Right ventricle myocardium inferior (tissue), 1 donor: ENCODE results near the gene NKAP. TPM values are rescaled to one million over a fixed set of nuclear protein-coding genes. Genes with fewer than 3 reads are reported as not detected.
"Not testable (repeated sequence)": the region's sequence is repeated elsewhere in the genome, so short reads cannot be mapped to it uniquely, and the experiment has no call there.

Source experiments
- ATAC-seq: fragments of 200-7000 bp; cut with Tn5 transposase; one replicate; pipeline ENCODE4 v1.9.1; 2020; ENCODE audit warnings: mild to moderate bottlenecking, moderate library complexity
- DNase-seq: peaks from one replicate; pipeline ENCODE4 v3.0.0; 2021; ENCODE audit errors: missing footprints
- intact Hi-C: fragments of 100-400 bp; cut with DNase I; formaldehyde crosslinking; loops from one replicate; pipeline ENCODE4 v1.11.0; 2022
- long read RNA-seq: library from polyadenylated mRNA; unstranded; transcript quantifications from one replicate; pipeline ENCODE4 v2.0.0, GENCODE V29; 2021
- total RNA-seq: library from RNA; stranded (reverse); fragmentation: NEBNext Ultra II Directional; extraction: Animal tissue kit (Norgen Biotek cat#: 25700); gene quantifications from one replicate; pipeline ENCODE4 v1.2.1, GENCODE V29; 2021
- donor health status: DM: no; HTN: yes; CAD: no; lungs with severe emphysema.

NKAP gene
- 4.7 TPM for total RNA-seq
- long read RNA-seq, full-length matches to known transcripts: 6 of 7 reads
- long read RNA-seq, partial matches to known transcripts: 0 of 7 reads
- long read RNA-seq, other reads (novel, unspliced or antisense): 1 of 7 reads

DNA sequence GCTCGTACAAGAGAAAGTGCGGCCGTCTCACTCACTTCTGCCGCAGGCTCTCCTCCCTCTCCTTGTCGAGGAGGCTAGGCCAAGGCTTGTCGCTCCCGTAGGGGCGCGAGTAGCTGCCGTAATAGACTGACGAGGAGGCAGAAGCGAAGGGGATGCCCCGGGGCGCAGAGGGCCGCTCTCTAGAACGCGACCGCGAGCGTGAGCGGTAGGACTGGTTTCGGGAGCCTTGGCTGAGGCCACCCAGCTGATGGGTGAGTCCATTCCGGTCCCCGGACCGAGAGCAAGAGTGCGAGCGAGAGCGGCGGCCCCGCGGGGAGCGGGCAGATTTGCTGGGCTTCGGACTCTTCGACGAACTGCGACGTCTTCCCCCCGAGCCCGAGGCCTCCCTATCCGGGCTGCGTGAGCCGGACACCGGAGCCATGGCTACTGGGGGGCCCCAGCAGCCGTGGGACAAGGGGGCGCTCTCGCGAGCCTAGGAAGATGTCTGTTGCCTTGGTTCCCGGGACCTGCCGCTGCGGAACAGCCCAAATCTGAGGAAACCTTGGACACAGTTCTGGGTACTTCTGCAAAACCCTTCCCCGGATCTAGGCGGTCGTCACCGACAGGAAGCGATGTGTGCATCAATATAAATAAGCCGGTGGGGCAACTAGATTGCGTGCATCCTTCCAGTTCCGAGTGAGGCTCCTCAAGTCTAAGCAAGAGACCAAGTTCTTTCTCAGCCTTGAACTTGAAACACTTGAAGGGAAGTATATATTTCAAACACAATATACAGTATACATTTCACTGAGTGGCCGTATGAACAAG is at the start of gene NKAP:
Gene NKAP, minus strand, starts transcription at position 567 of the 804 bp plus-strand sequence. Its CDS starts 146 bp downstream, at position 421.
- intact Hi-C loops: no loop called here

DNA sequence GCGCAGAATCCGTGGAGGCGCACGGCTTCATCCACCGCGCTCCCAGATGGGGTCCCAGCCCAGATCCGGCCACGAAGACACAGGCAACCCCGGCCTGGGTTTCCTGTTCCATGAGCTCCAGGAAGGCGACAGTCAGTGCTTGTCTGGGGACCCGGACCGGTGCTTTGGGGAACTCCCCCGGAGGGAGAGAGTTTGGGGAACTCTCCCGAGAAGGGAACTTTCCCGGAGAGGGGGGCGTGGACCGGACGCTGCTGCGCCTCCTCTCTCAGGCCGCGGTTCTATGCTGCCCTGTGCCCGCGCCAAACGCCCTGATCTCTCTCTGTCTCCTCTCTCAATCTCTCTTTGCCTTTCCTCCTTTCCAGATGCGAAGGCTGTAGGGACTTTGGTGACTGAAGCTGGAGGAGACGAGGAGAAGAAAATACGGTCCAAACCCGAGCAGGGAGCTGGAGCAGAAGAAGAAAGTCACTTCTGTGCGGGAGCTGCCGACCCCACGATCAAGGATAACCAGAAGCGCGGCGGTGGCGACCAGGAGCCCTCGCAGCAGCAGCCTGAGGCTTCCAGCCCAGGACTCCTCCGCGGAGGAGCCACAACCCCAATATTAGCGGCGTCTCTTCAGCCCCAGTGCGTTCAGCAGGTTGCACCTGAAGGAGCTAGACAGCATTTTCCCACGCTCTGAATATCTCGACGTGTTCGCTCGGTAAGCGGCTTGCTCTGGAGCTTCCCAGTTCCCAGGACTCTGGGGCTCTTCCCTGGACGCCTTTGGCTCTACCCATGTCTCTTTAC is 47.6 kb upstream of the NKAP start:
- intact Hi-C loops: no loop called here
- ATAC-seq: no peak
- no peak for DNase-seq

More for the DNA sequence above, at the start of gene NKAP:
- ATAC-seq (peak; percentile 98), DNase-seq (peak; percentile 84)

DNA sequence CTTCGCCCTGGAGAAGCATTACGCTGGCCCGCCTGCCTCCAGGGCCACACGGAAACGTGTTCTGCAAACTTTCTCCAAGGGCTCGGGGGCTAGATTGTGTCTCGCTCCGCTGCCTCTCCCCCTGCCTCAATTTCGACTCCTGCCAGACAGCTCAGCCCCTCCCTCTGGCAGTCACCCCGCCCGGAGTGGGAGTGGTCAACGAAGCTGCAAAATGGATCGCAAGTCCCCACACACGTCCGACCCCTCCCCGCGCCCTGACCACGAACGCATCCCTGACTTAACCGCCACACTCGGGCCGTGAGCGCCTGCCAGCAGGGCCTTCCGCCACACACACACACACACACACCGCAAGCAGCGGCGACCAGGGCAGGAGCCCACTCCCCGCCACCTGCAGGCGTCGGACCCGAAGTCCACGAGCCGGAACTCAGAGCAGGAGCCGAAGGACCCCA is 47.0 kb upstream of the NKAP start:
- ATAC-seq (no peak), DNase-seq (no peak)
- intact Hi-C loops: no loop called here

DNA sequence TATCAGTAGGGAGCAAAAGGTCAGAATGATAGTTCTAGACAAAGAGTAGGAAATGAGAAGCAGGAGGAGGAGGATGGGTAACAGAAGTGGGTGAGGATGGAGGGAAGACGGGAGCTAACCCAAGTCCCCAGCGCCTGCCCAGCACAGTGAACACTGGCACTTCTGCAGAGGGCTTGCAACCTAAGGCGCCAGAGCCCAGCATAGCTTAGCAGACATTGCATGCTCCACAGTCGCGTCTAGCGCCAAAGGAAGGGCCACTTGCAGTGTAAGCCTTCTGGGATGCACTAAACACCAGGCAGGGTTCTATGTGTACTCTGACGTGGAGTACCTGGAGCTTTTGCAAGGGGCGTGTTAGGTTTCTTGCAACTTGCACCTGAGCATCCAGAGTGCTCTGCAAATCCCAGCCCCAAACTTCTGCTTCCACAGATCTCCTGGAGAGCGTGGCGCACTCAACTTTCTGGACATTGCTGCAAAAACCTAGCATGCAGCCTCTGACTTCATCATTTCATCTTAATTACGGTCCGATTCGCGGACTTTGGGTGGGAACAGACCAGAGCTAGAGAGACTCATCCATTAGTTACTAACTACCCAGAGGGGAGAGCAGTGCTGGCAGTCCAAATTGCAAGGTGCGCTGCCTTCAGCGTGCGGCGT is 46.5 kb upstream of the NKAP start:
- ATAC-seq (no peak), DNase-seq (no peak)
- intact Hi-C loops: no loop called here

DNA sequence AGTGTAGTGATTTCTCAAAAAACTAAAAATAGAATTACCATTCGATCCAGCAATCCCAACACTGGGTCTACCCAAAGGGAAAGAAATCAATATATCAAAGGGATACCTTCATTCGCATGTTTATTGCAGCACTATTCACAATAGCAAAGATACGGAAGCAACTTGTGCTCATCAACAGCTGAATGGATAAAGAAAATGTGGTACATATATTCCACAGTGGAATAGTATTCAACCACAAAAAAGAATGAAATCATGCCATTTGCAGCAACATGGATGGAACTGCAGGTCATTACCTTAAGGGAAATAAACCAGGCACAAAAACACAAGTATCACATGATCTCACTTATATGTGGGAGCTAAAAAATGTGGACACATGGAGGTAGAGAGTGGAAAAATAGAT is 42.7 kb upstream of the NKAP start:
- DNase-seq (no peak), ATAC-seq (no peak)
- intact Hi-C loops: no loop called here

DNA sequence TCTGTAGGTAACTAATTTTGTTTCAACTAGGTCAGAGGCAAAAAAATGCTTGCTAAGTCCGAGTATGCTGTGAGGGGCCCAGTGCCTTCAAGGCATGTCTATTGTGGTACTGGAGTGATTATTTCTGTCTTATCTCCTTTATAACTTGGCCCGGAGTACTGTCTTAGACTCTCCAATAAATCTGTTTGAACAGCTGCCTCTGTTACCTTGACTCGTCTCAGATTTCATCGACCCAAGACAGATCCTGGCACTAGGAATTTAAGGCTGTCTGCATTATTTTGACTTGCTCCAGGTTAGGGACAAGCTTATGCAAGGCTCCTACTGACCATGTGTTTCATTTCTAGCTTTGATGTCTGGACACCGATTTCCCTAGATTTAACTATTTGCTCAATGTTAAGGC is 41.1 kb upstream of the NKAP start:
- intact Hi-C loops: no loop called here

DNA sequence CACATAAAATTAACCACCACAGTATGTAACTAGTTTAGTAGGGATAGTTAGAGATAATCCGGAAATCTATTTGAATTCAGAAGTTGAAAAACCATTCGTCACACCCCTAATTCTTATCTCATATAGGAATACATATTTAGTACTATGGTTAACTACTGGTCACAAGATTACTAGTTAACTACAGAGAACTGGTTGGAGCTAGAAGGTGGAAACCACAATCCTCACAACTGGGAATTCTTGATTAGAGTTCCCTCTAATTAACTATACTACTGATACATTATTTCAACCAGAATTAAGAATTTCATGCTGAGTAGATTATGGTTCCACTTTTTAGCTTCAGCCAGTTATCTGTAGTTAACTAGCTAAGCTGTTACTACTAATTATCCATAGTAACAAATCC is 39.9 kb upstream of the NKAP start:
- intact Hi-C loops: no loop called here
- ATAC-seq: no peak

More for the DNA sequence above, 41.1 kb upstream of the NKAP start:
- ATAC-seq (no peak), DNase-seq (no peak)

DNA sequence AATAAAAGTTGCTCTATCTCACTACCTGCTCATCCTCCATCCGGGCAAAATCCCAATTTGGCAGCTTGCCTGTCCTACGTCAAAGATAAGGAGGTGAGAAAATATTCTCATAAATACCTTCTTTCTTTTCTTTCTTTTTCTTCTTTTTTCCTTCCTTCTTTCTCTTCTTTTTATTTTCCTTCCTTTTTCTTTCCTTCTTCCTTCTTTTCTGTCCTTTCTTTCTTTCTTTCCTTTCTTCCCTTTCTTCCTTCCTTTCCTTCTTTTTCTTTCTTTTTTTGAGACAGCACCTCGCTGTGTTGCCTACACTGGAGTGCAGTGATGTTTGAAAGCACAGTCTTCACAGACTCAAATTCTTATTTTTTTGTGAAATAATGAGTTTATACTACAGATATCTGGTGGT is 38.6 kb upstream of the NKAP start:
- DNase-seq: no peak
- intact Hi-C loops: no loop called here

More for the DNA sequence above, 39.9 kb upstream of the NKAP start:
- DNase-seq: no peak

GRCh38 chrX:119981286-119982070 is 37.9 kb upstream of the NKAP start:
- intact Hi-C loops: no loop called here
- DNase-seq (no peak), ATAC-seq (no peak)

More for the DNA sequence above, 38.6 kb upstream of the NKAP start:
- ATAC-seq: no peak

DNA sequence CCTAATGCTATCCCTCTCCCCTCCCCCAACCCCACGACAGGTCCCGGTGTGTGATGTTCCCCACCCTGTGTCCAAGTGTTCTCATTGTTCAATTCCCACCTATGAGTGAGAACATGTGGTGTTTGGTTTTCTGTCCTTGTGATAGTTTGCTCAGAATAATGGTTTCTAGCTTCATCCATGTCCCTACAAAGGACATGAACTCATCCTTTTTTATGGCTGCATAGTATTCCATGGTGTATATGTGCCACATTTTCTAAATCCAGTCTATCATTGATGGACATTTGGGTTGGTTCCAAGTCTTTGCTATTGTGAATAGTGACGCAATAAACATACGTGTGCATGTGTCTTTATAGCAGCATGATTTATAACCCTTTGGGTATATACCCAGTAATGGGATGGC is 33.6 kb upstream of the NKAP start:
- DNase-seq, ATAC-seq, intact Hi-C loops: not testable (repeated sequence)

DNA sequence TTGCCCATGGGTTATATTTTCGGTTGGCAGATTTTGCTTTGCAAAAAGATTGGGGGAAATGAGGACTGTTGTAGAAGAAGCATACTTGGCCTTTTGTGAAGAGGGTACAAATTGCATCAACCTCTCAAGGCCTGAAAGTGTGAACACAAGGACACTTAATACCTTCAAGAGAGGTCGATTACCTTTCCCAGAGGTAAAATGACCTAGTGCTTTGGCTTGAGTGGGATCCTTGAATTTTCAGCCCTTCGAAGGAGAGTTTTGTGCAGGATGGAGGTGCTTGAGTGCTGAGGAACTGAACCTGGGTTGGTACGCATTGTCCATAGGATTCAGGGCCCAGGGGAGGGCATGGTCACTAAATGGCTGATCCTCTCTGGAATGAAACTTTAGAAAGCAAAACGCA is 27.6 kb upstream of the NKAP start:
- ATAC-seq (no peak), DNase-seq (no peak)
- intact Hi-C loops: no loop called here

DNA sequence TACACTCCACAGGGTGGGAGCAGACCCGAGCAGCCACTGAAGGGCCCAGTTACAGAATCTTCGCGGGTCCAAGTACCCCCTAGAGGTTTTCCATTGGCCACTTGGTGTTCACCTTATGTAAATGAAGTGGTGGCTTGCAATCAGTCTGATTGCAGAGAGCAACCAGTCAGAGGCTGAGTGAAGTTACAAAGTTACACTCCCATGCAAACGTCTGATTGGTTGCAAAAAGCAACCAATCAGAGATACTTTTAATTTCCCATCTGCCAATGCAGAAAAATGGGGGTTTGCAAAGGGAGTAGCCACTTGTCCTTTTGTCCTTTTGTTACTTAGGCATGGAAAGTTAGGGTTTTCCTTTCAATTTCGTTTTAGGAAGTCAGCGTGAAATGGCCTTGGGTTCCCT is 27.0 kb upstream of the NKAP start:
- intact Hi-C loops: no loop called here
- DNase-seq (no peak), ATAC-seq (no peak)

DNA sequence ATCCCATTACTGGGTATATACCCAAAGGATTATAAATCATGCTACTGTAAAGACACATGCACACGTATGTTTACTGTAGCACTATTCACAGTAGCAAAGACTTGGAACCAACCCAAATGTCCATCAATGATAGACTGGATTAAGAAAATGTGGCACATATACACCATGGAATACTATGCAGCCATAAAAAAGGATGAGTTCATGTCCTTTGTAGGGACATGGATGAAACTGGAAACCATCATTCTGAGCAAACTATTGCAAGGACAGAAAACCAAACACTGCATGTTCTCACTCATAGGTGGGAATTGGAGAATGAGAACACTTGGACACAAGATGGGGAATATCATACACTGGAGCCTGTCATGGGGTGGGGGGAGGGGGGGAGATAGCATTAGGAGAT is 23.3 kb upstream of the NKAP start:
- DNase-seq, intact Hi-C loops: not testable (repeated sequence)

DNA sequence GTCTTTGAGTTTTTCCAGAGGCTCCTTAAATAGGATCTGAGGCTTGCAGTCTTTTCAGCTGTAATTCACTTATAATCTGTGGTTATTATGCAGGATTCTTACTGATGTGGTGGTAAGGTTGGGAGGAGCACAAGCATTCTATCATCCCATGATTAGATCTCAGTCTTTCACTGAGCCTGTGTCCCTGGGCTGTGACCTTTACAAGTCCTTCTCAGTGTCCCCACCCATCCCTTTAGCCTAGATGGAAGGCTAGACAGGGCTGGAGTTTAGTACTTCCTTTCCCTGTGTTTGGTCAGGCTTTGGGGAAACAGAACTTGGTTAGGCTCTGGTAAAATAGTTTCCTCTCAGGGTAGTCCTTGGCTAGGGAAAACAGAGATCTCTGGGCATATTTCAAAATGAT is 17.1 kb upstream of the NKAP start:
- ATAC-seq (no peak), DNase-seq (no peak)
- intact Hi-C loops: no loop called here

More for the DNA sequence above, 23.3 kb upstream of the NKAP start:
- not testable (repeated sequence) for ATAC-seq

- intact Hi-C loops, DNase-seq, ATAC-seq: not testable (repeated sequence)
These were observed 12.4 kb upstream of the NKAP start for GRCh38 chrX:119955807-119956570.

- no peak for DNase-seq
- no peak for ATAC-seq
- intact Hi-C loops: no loop called here
These were observed 10.8 kb upstream of the NKAP start for GRCh38 chrX:119954374-119954773.

- no peak for ATAC-seq
- intact Hi-C loops: no loop called here
These were observed 4.8 kb upstream of the NKAP start for GRCh38 chrX:119948381-119948780.

GRCh38 chrX:119945481-119945880 is 1.9 kb upstream of the NKAP start:
- ATAC-seq (no peak), DNase-seq (no peak)
- intact Hi-C loops: no loop called here

More at GRCh38 chrX:119948381-119948780, 4.8 kb upstream of the NKAP start:
- no peak for DNase-seq
